HL-60 (cell line): ENCODE data around the gene GPD1.

Experiments
- DNase-seq, 2 experiments: peaks; one replicate each; pipeline ENCODE4 v3.0.0-alpha.2; 2010 to 2020; ENCODE audit warnings: low read depth in 1 of 2, low spot score in 1 of 2
- H3K27ac ChIP-seq: fragments of 250-450 bp; sonication (Bioruptor Pico); replicated peaks from 2 replicates; pipeline ENCODE4 v1.5.1; 2020; ENCODE audit warnings: mild to moderate bottlenecking, moderate library complexity
- H3K27me3 ChIP-seq: fragments of 250-450 bp; sonication (Bioruptor Pico); 2 replicates; pipeline ENCODE4 v1.5.1; 2021; ENCODE audit warnings: mild to moderate bottlenecking, moderate library complexity; ENCODE audit not compliant: insufficient read depth, poor library complexity, severe bottlenecking
- H3K4me3 ChIP-seq: replicated peaks from 2 replicates; pipeline ENCODE4 v1.5.1; 2011; ENCODE audit warnings: mild to moderate bottlenecking, control low read depth, low read length; ENCODE audit not compliant: insufficient read depth
- GABPA ChIP-seq: IDR thresholded peaks from 2 replicates; pipeline ENCODE4 v1.6.1; 2012; ENCODE audit warnings: low read depth
- POLR2AphosphoS5 ChIP-seq: IDR thresholded peaks from 2 replicates; pipeline ENCODE4 v1.6.1; 2012; ENCODE audit warnings: low read depth
- SPI1 ChIP-seq: IDR thresholded peaks from 2 replicates; pipeline ENCODE4 v1.6.1; 2012; ENCODE audit warnings: low read depth, mild to moderate bottlenecking, borderline replicate concordance
- TF ChIP-seq, protein P1 (sequence below): IDR thresholded peaks from one replicate; pipeline ENCODE4 v1.5.1; 2011; ENCODE audit warnings: low read length, control low read depth, inconsistent platforms; ENCODE audit not compliant: insufficient read depth
- TF ChIP-seq, protein P2 (sequence below): IDR thresholded peaks from 2 replicates; pipeline ENCODE4 v1.6.1; 2012; ENCODE audit warnings: low read depth; ENCODE audit not compliant: insufficient replicate concordance

Gene GPD1

DNA sequence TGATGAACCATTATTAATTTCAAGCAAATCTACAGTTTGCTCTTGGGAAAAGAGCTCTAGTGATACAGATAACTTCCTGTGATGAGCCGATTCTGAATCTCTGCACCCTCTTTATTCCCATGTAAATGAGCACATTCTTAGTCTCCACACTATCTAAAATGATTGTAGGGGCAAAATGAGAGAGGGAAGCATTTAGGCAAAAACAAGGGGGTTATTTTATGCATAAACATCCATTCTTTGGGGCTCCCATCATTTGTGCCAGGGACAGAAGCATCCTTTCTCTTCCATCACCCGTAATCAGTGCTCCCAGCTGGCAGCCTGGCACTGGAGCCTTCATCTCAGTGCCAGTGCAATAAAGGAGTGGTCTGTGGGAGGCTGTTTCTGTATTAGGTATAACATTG is 1.7 kb upstream of the GPD1 start:
- TF ChIP-seq, protein P1, sequence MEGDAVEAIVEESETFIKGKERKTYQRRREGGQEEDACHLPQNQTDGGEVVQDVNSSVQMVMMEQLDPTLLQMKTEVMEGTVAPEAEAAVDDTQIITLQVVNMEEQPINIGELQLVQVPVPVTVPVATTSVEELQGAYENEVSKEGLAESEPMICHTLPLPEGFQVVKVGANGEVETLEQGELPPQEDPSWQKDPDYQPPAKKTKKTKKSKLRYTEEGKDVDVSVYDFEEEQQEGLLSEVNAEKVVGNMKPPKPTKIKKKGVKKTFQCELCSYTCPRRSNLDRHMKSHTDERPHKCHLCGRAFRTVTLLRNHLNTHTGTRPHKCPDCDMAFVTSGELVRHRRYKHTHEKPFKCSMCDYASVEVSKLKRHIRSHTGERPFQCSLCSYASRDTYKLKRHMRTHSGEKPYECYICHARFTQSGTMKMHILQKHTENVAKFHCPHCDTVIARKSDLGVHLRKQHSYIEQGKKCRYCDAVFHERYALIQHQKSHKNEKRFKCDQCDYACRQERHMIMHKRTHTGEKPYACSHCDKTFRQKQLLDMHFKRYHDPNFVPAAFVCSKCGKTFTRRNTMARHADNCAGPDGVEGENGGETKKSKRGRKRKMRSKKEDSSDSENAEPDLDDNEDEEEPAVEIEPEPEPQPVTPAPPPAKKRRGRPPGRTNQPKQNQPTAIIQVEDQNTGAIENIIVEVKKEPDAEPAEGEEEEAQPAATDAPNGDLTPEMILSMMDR: no peak
- TF ChIP-seq GABPA (no peak), SPI1 (no peak), POLR2AphosphoS5 (no peak)
- TF ChIP-seq, protein P2, sequence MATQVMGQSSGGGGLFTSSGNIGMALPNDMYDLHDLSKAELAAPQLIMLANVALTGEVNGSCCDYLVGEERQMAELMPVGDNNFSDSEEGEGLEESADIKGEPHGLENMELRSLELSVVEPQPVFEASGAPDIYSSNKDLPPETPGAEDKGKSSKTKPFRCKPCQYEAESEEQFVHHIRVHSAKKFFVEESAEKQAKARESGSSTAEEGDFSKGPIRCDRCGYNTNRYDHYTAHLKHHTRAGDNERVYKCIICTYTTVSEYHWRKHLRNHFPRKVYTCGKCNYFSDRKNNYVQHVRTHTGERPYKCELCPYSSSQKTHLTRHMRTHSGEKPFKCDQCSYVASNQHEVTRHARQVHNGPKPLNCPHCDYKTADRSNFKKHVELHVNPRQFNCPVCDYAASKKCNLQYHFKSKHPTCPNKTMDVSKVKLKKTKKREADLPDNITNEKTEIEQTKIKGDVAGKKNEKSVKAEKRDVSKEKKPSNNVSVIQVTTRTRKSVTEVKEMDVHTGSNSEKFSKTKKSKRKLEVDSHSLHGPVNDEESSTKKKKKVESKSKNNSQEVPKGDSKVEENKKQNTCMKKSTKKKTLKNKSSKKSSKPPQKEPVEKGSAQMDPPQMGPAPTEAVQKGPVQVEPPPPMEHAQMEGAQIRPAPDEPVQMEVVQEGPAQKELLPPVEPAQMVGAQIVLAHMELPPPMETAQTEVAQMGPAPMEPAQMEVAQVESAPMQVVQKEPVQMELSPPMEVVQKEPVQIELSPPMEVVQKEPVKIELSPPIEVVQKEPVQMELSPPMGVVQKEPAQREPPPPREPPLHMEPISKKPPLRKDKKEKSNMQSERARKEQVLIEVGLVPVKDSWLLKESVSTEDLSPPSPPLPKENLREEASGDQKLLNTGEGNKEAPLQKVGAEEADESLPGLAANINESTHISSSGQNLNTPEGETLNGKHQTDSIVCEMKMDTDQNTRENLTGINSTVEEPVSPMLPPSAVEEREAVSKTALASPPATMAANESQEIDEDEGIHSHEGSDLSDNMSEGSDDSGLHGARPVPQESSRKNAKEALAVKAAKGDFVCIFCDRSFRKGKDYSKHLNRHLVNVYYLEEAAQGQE: no peak
- no peak overlapping the region for H3K4me3 ChIP-seq
- no peaks in the 10 kb centered on the region for H3K27me3 ChIP-seq
- H3K27ac ChIP-seq: no peak overlapping the region
- DNase-seq: no peak

DNA sequence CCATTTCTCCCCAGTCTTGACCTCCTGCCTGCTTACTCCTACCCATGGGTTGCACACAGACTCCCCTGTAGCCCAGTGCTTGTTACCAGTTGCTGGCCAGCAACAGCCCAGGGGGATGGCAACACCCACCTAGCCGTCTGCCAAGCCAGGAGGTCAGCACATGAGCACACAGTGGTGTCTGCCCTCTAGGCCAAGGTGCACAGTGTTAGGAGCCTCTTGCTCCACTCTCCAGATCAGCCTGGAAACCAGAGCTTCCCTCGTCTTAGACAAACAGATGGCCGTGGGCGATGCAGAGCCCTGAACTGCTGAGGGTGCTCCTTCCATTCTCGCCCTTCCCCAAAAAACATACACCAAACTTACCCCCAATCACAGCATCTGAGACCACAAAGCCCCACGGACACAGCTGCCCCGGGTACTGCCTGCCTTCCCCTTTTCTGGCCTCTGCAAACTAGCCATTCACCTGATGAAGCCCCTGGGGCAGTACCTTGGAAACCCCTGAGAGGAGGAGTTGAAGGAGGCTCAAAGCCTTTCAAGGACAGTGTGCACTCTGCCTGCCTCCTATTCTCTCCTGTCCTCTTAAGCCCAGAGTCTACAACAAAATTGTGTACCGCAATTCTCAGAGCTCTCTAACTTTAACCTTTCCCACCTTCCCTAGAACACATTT is 1.0 kb upstream of the GPD1 start:
- Histone ChIP-seq H3K27ac (no peak overlapping the region), H3K4me3 (no peak overlapping the region), H3K27me3 (no peaks in the 10 kb centered on the region)
- no peak for DNase-seq
- TF ChIP-seq GABPA (no peak), SPI1 (no peak), POLR2AphosphoS5 (no peak)
- TF ChIP-seq, protein P1: no peak
- TF ChIP-seq, protein P2: no peak

DNA sequence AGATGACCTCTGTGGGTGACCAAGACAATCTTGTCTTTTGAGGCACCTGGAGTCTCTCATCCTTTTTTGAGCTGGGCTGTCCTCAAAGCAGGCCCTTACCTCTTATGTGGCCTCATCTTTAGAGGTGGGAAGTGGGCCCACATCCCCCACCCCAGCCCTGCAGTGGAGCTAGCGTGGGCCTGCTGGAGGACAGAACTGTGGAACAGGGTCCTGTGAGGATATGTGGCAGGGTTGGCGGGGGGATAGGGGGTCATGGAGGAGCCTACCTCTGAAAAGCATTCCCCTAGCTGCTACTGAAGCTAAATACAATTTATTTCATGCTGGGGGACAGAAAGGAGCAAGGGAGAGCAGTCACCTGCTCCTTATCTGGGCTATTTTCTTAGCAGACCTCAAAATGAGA is 457 bp upstream of the GPD1 start:
- no peak overlapping the region for H3K27ac ChIP-seq
- no peak overlapping the region for H3K4me3 ChIP-seq
- TF ChIP-seq, protein P1: no peak
- TF ChIP-seq POLR2AphosphoS5 (no peak), GABPA (no peak), SPI1 (no peak)
- TF ChIP-seq, protein P2: no peak
- no peak for DNase-seq
- H3K27me3 ChIP-seq: no peaks in the 10 kb centered on the region
